Progenitor cell of endocrine pancreas (in vitro differentiated cells): ENCODE measurements around the gene FTO. TPM values are rescaled to one million over a fixed set of nuclear protein-coding genes. Genes with fewer than 3 reads are reported as not detected.
"Not testable (repeated sequence)": the region's sequence is repeated elsewhere in the genome, so short reads cannot be mapped to it uniquely, and the experiment has no call there.

Source experiments
- DNase-seq: peaks from one replicate; pipeline ENCODE4 v3.0.0; 2021; ENCODE audit warnings: low spot score; ENCODE audit not compliant: unreplicated experiment
- H3K27ac Mint-ChIP-seq: 2 replicates; pipeline ENCODE4 v1.8.0; 2021; ENCODE audit warnings: mild to moderate bottlenecking, moderate library complexity, mixed read lengths
- H3K27me3 Mint-ChIP-seq: 2 replicates; pipeline ENCODE4 v1.8.0; 2021; ENCODE audit warnings: mixed read lengths
- H3K36me3 Mint-ChIP-seq: 2 replicates; pipeline ENCODE4 v1.8.0; 2022; ENCODE audit warnings: mixed read lengths; ENCODE audit not compliant: insufficient read depth
- H3K4me1 Mint-ChIP-seq: 2 replicates; pipeline ENCODE4 v1.8.0; 2021; ENCODE audit warnings: low read depth, mixed read lengths
- H3K4me3 Mint-ChIP-seq: 2 replicates; pipeline ENCODE4 v1.8.0; 2021; ENCODE audit warnings: low read depth, mild to moderate bottlenecking, moderate library complexity, mixed read lengths
- H3K9me3 Mint-ChIP-seq: 2 replicates; pipeline ENCODE4 v1.8.0; 2021; ENCODE audit warnings: low read depth, mixed read lengths
- total RNA-seq: library from RNA; stranded (reverse); gene quantifications from 2 replicates; pipeline ENCODE4 v1.2.1, GENCODE V29; 2021
- TF ChIP-seq, protein P1 (sequence below): fragments of 200-600 bp; sonication (generic); IDR thresholded peaks from one replicate; pipeline ENCODE4 v1.5.0; 2021; ENCODE audit warnings: antibody characterized with exemption, mild to moderate bottlenecking; ENCODE audit not compliant: unreplicated experiment

The FTO gene
- total RNA-seq, 1 donor from 2014 or later, result 78.7 TPM

DNA sequence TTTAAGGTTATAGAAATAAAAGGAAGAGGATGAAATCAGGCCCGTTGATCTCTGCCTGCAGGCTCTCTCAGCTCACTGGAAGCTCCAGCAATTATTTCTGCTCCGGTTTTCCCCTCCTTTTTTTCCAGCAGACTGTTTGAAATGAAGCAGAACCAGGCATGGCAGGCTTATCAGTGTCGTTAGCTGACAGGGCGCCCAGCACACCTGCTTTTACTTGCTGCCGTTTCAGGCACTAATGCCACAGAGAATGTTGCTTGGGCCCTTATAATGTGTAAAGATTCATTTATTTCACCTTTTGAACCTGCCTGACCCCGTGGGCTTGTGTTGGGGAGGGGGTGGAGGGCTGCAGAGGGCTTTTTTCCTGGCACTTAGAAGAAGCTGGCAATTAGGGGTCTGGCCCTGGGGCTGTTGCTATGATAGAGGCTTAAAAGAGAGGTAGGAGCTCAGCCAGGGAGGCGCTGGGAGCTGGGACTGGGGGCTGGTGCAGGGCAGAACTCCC, 474.6 kb downstream of the FTO start:
- H3K27ac Mint-ChIP-seq, result no peak overlapping the region
- no peak overlapping the region for H3K4me3 Mint-ChIP-seq
- H3K27me3 Mint-ChIP-seq, result peaks cover 6% of the 10 kb centered on the region
- no peak for DNase-seq
- H3K36me3 Mint-ChIP-seq, result no peaks in the 10 kb centered on the region
- TF ChIP-seq, protein P1, sequence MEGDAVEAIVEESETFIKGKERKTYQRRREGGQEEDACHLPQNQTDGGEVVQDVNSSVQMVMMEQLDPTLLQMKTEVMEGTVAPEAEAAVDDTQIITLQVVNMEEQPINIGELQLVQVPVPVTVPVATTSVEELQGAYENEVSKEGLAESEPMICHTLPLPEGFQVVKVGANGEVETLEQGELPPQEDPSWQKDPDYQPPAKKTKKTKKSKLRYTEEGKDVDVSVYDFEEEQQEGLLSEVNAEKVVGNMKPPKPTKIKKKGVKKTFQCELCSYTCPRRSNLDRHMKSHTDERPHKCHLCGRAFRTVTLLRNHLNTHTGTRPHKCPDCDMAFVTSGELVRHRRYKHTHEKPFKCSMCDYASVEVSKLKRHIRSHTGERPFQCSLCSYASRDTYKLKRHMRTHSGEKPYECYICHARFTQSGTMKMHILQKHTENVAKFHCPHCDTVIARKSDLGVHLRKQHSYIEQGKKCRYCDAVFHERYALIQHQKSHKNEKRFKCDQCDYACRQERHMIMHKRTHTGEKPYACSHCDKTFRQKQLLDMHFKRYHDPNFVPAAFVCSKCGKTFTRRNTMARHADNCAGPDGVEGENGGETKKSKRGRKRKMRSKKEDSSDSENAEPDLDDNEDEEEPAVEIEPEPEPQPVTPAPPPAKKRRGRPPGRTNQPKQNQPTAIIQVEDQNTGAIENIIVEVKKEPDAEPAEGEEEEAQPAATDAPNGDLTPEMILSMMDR, result no peak
- H3K9me3 Mint-ChIP-seq, result no peaks in the 10 kb centered on the region
- peaks cover 56% of the 10 kb centered on the region for H3K4me1 Mint-ChIP-seq

DNA sequence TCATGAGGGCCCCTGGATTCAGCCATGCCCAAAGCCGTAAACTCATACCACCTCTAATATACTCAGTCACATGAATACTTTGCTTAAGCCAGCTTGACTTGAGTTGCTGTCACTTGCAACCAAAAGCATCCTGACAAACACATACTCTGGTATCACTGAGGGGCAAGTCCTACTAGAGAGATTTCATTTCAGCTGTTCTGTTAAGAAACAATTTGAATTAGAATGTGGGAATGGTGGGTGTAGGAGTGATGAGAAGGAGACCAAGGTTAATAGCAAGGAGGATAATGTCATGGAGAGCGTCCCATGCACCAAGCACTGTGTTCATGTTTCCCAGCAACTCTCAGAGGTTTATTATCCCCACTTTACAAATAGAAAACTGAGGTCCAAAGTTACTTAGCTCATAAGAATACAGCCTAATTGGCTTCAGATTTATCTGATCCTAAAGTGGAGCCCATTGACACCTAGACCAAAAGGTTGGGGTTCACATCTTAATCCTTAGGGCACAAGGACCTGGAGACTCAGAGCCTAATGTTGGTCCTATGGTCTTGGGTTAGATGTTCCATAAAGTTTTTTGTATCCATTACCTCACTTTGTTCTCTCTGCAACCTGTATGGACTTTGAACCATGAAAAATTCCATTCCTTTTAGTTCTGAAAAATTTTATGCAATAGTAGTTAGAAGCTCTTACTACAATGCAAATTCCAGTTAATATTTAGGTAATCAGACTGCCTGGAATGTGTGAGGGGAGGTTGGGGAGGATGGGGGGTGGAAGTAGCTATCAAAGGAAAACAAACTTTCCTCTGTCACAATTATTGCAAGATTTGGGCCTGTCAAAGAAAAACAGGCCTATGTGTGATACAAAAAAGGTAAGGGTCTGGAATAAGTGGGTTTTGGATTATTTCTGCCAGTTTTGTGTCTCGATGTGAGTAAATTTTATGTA, 476.7 kb downstream of the FTO start:
- Mint-ChIP-seq H3K36me3 (no peaks in the 10 kb centered on the region), H3K4me3 (no peak overlapping the region), H3K27me3 (peaks cover 12% of the 10 kb centered on the region), H3K27ac (no peak overlapping the region), H3K9me3 (peaks cover 6% of the 10 kb centered on the region), H3K4me1 (peaks cover 37% of the 10 kb centered on the region)
- DNase-seq, result no peak
- TF ChIP-seq, protein P1, result no peak

DNA sequence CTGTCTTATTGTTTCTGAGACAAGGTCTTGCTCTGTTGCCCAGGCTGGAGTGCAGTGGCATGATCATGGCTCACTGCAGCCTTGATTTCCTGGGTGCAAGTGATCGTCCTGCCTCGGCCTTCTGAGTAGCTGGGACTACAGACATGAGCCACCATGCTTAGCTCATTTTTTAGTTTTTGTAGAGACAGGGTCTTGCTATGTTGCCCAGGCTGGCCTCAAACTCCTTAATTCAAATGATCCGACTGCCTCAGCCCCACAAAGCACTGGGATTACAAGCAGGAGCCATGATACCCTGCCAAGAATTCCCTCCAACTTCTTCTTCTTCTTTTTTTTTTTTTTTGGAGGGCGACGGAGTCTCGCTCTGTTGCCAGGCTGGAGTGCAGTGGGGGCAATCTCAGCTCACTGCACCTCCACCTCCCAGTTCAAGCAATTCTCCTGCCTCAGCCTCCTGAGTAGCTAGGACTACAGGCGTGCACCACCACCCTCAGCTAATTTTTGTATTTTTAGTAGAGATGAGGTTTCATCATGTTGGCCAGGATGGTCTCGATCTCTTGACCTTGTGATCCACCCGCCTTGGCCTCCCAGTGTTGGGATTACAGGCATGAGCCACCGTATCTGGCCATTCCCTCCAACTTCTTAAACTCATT, 477.9 kb downstream of the FTO start:
- H3K36me3 Mint-ChIP-seq, H3K9me3 Mint-ChIP-seq, DNase-seq, H3K4me3 Mint-ChIP-seq, H3K27ac Mint-ChIP-seq: not testable (repeated sequence)
- peaks cover 25% of the 10 kb centered on the region for H3K4me1 Mint-ChIP-seq
- peaks cover 12% of the 10 kb centered on the region for H3K27me3 Mint-ChIP-seq

DNA sequence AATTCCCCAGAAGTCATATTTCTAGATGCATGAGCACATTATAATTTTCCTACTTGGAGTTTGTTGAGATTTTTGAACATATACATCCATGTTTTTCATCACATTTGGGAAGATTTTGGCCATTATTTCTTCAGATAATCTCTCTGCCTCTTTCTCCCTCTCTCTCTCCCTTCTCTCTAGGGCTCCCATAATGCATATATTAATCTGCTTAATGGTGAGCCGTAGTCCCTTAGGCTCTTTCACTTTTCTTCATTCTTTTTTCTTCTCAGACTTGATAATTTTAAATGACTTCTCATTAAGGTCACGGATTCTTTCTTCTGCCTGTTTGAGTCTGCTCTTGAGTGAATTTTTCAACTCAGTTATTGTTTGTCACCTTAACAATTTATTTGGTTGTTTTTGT, 481.1 kb downstream of the FTO start:
- no peak for DNase-seq
- Mint-ChIP-seq H3K4me3 (no peak overlapping the region), H3K9me3 (peaks cover 6% of the 10 kb centered on the region), H3K27ac (no peak overlapping the region), H3K27me3 (peaks cover 16% of the 10 kb centered on the region), H3K36me3 (no peaks in the 10 kb centered on the region), H3K4me1 (peaks cover 2% of the 10 kb centered on the region)
- TF ChIP-seq, protein P1, result no peak

DNA sequence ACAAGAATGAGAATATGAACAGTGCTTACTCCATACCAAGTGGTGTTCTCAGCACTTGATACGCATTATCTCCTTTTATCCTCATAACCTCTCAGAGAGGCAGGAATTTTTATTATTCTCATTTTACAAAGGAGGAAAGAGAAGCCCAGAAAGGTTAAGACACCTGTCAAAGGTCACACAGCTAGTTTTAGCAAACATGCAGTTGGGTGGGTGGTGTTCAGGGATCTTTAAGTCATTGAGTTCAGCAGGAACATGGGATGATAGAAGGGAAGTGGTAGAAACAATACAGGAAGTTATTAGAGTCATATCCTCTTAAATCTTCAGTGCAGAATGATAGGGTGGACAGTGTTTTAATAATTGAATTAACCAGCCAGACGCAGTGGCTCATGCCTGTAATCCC, 487.2 kb downstream of the FTO start:
- TF ChIP-seq, protein P1, result no peak
- H3K27ac Mint-ChIP-seq, result no peak overlapping the region
- peaks cover 3% of the 10 kb centered on the region for H3K4me1 Mint-ChIP-seq
- H3K9me3 Mint-ChIP-seq, result no peaks in the 10 kb centered on the region
- DNase-seq, result no peak
- no peak overlapping the region for H3K4me3 Mint-ChIP-seq
- peaks cover 23% of the 10 kb centered on the region for H3K27me3 Mint-ChIP-seq
- no peaks in the 10 kb centered on the region for H3K36me3 Mint-ChIP-seq
